Activated CD4-positive, alpha-beta T cell treated with anti-CD3 and anti-CD28 coated beads for 4 hours (primary cell): ENCODE measurements around the gene OLA1.

Source experiments
- DNase-seq, 2 donors: peaks; one replicate each; pipeline ENCODE4 v3.0.0-alpha.2; 2020

Gene OLA1

DNA sequence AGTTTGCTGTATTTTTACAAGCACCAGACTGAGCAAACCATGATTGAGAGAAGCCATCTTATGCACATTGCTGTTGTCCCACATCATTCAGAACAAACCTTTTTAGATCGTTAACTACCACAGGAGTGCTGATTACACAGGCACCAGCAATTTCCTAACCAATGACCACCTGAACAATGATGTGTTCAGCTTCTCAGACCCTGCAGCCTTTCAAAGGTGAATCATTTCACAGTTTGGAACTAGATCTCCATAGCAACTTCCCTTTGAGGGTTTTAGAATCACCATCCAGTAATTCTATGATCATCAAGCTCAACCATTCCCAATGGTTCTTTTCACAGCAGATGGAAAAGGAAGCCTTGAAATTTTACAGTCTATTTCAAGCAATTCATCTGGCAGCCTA, 71.4 kb downstream of the OLA1 start:
- no peak for DNase-seq

DNA sequence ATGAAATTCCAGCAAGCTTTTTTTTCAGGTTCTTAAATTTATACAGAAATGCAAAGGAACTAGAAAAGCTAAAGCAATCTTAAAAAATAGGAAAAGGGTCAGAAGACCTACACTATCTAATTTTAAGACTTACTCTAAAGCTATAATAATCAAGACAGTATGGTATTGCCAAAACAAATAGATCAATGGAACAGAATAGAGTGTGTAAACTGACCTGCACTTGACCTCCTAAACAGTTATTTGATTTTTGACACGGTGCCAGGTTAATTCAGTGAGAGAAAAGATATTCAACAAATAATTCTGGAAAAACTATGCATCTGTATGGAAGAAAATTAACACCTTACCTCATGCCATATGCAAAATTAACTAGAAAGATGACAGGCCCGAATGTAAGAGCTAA, 73.6 kb downstream of the OLA1 start:
- DNase-seq = no peak

DNA sequence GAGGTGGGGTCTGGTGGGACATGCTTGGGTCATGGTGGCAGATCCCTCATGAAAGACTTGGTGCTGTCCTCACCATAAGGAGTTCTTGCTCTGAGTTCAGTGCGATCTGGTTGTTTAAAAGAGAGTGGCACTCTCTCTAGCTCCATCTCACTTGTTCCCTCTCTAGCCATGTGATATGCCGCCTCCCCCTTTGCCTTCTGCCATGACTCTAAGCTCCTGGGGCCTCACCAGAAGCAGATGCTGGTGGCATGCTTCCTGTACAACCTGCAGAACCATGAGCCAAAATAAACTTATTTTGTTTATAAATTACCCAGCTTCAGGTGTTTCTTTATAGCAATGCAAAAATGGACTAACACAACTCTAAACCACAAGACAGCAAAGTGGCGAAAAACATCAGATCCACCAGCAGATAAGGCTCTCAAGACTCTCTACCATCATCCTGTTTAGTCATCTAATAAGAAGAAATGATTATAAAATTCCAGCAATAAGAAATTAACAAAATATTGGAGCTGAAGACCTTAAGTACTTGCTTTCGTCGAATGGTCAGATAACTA, 75.5 kb downstream of the OLA1 start:
- no peak for DNase-seq

DNA sequence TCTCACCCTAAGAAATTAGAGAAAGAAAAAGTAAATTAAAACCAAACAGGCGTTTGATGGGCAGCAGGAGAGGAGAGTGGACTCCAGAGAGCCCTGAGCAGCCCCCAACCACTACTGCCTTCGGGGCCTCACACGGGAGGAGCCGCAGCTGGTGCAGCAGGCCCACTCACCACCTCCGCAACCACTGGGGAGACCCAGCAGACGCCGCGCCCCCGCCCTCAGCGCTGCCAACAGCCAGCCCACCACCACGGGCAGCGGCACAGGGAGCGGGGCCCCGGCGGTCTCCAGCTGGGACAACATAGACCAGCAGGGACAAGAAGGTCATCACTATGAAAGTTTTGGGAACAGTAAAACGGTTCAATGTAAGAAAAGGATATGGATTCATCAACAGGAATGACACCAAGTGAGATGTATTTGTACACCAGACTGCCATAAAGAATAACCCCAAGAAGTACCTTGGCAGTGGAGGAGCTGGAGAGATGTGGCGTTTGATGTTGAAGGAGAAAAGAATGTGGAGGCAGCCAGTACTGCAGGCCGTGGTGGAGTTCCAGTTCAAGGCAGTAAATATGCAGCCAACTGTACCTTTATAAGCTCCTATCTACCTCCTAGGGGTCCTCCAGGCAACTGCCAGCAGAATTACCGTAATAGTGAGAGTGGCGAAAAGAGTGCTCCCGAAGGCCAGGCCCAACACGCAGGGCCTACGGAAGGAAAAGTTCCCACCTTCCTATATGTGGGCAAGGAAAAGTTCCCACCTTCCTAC, 76.5 kb downstream of the OLA1 start:
- DNase-seq = no peak

DNA sequence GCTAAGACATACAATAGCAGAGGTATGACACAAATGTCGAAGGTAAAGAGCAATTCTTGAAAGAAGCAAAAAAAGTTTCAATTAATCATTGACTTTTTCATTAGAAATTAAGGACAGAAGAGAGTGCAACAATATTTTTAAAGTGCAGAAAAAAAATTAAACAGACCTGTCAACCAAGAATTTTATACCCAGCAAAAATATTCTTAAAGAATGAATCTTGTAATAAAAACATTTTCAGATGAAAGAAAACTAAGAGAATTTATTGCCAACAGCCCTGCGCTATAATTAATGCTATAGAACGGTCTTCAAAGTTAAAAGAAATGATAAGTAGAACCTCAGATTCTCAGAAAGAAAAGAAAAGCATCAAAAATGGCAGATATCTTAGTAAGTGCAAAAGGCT, 79.0 kb downstream of the OLA1 start:
- no peak for DNase-seq

DNA sequence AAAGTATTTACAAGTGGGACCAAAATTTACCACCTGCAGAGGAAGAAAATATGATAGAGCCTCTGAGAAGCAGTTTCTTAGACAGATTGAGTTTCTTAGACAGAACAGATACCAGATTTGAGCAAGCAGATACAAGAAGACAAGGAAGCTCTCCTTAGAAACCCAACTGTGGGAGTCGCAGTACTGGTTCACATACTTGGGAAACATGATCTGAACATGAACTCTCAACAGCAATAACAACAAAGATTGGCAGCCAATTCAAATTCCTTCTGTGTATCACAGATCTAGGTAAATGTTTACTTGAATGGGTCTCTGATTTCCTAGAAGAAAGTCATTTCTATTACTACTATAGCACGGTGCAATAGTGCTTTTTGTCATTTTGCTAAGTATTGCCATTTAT, 82.1 kb downstream of the OLA1 start:
- DNase-seq = no peak

DNA sequence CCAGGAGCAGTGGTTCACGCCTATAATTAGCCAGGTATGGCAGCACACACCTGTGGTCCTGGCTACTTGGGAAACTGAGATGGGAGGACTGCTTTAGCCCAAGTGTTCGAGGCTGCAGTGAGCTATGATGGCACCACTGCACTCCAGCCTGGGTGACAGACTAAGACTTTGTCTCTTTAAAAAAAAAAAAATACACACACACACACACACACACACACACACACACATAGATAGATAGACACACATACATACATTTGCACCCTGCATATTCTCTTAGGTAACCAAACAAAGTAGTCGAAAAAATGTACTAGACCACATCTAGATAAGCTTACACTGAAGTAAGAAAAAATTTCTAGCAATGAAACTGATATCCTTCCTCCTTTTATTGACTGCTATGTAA, 86.8 kb downstream of the OLA1 start:
- DNase-seq = no peak

DNA sequence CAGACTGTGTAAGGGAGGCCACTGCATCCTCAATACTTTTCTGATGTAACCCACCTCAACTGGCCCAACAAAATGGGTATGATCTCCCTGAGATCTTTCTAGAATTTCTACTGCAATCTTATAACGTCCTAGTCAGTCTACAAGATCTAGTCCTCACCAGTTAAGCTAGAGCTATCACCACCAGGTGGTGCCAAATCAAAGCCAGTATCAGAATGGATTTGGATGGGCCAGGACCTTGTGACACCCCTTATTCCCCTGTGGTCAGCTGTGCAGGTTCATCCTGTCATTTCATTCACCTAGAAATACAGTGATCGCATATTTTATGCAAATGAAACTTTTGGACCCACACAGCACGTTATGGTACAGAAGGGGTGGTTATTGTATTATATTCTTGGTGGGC, 90.3 kb downstream of the OLA1 start:
- DNase-seq = peak in 1 of 2 donors; percentile 11

DNA sequence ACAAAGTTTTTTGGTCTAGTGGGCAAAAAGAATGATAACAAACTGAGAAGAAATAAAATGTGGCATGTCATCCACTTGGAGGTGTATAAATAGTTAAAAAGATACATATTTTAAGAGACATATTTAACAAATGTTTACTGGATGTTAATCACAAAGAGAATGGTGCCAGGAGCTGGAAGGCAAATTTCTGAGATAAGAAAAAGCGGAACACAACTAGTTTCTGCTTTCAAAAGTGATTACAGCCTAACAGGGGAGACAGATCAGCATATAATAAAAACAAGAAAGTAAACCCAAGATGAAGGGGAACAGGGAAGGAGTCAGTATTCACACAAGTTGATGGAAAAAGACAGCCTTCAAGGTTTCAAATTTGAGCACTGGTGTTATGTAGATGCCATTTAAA, 91.3 kb downstream of the OLA1 start:
- DNase-seq = no peak

DNA sequence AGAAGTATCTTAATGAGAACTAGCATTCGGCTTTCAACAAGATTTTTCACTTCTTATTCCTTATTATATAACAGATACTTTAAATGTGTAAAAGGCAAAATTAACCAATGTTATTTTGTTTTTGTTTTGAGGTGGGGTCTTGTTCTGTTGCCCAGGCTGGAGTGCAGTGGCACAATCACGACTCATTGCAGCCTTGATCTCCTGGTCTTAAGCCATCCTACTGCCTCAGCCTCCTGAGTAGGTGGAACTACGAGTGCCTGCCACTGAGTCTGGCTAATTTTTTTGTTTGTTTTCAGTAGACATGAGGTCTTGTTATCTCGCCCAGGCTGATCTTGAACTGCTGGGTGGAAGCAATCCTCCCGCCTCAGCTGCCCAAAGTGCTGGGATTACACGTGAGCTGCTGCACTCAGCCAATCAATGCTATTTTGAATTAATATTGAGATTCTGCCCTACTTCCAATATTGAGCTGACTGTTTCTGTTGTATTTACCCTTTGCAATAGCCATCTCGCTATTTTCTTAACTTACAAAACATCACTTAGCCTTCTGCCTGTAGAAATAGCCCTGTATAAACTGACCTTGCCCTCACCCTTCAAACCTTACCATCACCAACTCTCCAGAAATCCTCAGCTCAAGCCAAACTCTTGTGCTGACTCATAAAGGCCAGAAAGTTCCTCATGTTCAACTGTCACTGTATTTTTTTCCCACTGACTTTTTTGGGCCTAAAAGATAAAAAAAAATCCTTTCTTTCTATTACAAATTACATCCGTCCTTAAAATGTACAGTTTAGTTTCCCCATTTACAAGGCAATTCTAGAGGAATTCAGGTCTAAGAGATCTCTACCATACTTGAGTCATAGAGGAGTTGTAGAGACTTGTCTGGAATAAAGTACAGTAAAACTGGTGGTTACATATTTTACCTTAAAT, 94.3 kb downstream of the OLA1 start:
- no peak for DNase-seq

DNA sequence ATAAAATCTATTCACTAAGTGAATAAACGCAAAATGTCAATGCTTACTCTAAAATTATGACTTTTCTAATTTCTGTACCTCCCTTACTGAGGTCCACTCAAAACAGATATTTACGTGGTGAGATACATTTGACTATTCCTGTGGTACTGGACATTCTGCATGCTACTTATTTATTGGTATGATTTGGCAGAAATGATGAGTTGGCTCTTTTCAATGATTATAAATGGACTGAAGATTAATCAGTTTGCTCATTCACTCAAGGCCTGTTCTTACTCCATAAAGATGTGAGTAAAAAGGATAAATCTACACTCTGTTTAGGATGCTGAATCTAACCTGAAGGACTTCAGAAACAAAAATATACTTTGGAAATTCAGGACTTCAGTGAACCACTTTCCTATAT, 98.8 kb downstream of the OLA1 start:
- DNase-seq = no peak

DNA sequence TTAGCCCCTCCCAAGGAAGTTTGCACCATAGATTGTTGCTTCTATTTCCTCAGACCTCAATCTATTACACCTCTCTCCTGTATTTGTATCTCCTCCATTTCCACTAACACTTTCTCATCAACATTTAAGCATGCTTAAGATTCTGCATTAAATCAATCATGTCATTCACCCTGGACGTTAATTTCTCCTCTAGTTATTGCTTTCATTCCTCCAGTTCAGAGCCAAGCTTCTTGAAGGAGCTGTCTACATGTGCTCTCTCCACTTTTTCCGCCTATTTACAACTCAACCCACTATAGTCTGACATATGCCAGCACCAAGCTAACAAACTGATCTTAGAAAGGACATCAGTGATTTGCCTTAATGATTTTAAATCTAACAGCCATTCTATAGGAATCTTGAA, 99.5 kb downstream of the OLA1 start:
- DNase-seq = no peak

DNA sequence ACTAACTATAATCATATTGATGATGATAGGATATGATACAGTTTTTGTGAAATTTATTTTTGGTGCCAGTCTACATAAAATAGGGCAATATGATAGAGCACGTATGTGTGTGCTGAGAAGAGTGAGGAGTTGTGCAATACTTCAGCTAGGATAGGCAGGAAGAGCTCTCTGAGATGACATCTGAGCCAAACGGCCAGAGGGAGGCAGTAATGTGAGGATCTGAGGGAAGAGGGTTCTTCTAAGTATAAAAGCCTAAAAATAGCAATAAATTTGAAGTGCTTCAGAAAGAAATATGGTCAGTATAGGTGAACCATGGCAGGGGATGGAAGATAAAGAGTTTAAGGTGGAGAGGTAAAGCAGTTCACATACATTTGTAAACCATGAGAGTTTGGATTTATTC, 102.5 kb downstream of the OLA1 start:
- DNase-seq = no peak

DNA sequence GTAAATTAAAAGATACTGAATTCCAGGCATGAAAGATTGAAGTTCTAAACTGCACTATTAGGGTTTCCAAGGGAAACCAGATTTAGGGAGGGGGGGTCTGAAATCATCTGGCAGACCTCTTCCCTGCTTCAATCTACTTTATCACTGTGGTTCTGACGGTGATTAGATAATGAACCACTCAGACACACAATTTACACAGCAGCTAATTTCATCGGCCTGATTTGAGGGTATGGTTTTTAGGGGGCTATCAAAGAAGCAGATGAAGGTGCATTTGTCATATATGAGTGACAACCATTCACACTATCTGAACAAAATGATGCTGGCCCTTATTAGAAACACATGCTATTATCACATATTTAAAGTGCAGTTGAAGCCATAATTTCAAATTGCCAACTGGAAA, 106.0 kb downstream of the OLA1 start:
- no peak for DNase-seq

DNA sequence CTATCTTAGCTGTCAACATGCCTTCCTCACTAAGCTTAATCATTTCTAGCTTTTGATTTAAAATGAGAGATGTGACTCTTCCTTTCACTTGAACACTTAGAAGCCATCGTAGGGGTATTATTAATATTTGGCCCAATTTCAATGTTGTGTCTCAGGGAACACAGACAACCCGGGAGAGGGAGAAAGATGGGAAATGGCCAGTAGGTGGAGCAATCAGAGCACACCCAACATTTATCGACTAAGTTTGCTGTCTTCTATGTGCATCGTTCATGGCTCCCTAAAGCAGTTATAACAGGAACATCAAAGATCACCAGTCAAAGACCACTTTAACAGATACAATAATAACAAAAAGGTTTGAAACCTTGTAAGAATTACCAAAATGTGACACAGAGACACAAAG, 110.2 kb downstream of the OLA1 start:
- DNase-seq = no peak

DNA sequence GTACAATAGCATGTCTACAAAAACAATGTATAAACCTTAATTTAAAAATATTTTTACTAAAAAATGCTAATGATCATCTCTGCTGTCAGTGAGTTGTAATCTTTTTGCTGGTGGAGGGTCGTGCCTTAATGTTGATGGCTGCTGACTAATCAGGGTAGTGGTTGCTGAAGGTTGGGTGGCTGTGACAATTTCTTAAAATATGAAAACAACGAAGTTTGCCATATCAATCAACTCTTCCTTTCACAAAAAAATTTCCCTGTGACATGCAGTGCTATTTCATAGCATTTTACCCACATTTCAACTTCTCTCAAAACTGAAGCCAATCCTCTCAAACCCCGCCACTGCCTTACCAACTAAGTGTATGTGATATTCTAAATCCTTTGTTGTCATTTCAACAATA, 112.4 kb downstream of the OLA1 start:
- no peak for DNase-seq

DNA sequence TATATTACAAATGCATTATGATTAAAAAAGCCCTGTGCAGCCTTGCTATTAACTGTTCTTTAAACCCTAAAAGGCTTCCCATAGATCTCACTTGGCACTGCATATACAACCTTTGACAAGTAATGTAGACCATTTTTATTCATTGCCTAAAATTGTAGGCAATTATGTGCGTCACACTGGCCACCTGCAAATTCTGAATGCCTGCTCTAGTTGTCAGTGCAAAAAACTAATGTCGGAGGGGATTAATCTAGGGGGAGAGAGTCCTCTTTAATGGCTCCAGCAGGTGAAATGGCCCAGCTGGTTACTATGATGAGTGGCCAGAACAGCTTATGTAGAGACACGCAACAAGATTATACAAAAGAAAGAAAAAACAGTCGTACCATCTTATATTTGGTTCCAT, 123.2 kb downstream of the OLA1 start:
- DNase-seq = no peak

DNA sequence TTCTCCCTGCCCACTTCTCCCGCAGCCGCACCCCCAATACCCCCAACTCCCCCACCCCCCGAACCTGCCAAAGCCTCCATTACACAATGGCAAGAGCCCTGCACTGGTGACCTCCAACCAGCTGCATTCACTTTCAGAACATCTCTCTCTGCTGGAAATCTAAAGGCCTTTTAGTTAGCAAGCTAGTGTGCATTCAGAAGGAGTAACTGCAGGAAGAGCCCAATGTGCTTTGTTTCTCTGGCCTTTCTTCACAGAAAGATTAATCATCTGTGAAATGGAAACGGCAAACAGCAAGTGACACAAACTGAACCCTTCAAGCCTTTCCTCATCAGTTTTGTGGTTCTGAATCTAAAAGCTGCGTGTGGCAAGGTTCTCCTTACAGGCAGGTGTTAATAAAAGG, 124.2 kb downstream of the OLA1 start:
- DNase-seq = no peak

DNA sequence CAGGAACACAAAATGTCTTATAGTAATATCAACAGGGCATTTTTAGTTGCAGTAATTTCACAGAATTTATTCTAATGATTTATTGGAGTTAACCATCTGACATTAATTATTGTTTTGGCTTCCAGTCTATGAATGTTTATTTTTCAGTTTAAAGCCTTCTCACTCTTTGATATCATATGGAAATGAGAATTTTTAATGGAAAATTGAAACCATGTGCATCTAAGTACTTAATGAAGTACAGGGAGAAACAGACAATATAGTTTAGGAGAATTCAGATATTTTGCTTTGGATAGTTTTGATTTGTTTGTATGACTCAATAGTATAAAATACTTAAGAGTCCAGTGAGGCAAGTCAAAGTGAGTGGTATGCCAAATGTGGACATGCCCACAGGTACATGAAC, 126.1 kb downstream of the OLA1 start:
- DNase-seq = no peak

DNA sequence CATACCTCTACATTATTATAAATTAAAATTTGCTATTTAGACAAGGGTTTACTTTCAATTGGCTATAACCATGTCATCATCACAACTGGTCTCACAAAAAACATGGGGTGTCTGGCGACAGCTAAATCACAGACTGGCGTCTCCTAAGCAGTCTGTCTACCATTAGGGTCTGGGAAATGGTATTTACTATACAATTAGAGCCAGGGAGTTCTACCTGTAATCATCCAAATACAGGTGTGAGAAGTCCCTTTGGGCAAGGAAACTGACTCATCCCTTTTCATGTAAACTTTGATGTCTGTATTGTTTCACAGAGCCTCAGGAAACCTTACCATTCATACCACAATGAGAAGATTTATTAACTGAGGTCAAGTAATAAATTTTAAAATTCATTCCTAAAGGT, 126.7 kb downstream of the OLA1 start:
- DNase-seq = no peak

DNA sequence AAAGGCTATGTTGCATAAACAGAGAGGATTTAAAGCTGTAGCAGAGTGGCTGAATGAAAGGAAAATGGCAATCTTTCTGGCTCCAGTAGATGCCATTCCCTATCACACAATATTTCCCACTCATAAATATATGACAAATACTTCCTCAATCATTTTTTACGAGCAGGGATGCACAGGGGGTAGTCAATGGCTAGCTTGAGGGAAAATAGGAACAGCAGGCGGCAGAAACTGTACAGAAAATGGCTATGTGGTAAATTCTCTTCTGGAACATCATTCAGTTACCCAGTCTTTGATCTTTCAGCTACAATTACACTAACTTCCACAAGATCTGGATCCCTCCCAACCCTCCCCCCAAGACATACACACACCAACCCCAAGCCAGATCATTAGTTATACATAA, 127.2 kb downstream of the OLA1 start:
- no peak for DNase-seq

DNA sequence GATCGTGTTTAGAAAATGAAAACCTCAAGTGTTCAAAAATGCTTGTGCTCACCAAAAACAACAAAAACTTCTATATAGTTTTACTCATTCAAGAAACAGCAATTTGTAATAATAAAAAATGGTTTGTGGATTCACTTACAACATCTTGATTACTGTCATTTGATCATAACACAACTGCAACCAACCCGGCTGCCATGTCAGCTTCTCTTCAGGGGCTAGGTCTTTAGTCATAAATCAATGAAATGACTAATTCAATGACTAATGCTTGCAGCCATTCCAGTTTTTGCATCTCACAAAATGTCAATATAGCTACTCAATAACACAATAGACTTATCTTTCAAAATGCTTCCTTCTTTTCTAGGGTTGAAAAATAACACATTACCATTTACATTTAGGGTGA, 128.0 kb downstream of the OLA1 start:
- no peak for DNase-seq

DNA sequence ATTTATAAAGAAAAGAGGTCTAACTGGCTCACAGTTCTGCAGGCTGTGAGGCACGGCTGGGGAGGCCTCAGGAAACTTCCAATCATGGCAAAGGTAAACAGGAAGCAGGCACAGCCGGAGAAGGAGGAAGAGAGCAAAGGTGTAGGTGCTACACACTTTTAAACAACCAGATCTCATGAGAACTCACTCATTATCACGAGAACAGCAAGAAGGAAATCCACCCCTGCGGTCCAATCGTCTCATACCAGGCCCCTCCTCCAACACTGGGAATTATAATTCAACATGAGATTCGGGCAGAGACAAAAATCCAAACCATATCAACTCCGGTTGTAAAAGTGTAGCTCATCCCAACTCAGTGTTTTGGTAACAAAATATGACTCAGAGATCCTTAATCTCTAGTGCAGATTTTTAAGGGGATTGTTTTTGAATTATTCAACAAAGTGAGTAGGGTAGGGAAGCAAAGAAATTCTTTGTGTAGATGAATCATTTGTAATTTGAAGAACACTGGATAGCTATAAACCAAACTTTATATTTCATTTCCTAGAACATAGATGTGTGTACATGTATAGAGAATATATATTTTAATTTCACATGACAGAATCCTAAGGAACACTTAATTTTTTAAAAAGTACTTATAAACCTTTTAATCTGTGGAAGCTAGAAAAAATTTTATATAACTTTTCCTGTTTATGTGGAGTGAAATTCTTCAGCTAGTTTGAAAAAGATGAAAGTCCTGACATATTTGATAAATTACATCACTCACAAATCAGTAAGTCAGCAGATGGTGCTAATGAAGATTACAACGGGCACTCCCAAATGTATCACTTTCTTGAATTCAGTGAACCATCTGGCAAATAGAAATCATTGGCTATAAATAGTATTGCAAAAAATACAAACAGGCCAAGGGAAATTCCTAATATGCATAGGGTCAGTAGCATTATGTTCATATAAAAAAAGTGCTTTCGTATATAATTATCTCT, 130.1 kb downstream of the OLA1 start:
- DNase-seq = no peak
